BE2C (cell line): ENCODE data around the gene EYS.
"Not testable (repeated sequence)": the region's sequence is repeated elsewhere in the genome, so short reads cannot be mapped to it uniquely, and the experiment has no call there.

ENCODE experiments used
- DNase-seq: peaks from one replicate; pipeline ENCODE4 v3.0.0-alpha.2; 2020
- H3K27me3 ChIP-seq: fragments of 250-450 bp; sonication (Bioruptor Pico); 2 replicates; pipeline ENCODE4 v1.5.1; 2020; ENCODE audit warnings: mild to moderate bottlenecking
- H3K36me3 ChIP-seq: fragments of 250-450 bp; sonication (Bioruptor Pico); 2 replicates; pipeline ENCODE4 v1.5.1; 2020; ENCODE audit warnings: mild to moderate bottlenecking
- H3K4me1 ChIP-seq: fragments of 250-450 bp; sonication (Bioruptor Pico); 2 replicates; pipeline ENCODE4 v1.5.1; 2020
- H3K4me3 ChIP-seq: 2 replicates; pipeline ENCODE4 v1.5.1; 2011; ENCODE audit warnings: low read depth, low read length
- H3K9me3 ChIP-seq: fragments of 250-450 bp; sonication (Bioruptor Pico); 2 replicates; pipeline ENCODE4 v1.5.1; 2020
- TF ChIP-seq, protein P1 (sequence below): IDR thresholded peaks from 2 replicates; pipeline ENCODE4 v1.5.1; 2012; ENCODE audit warnings: mild to moderate bottlenecking, low read depth, low read length

The EYS gene

DNA sequence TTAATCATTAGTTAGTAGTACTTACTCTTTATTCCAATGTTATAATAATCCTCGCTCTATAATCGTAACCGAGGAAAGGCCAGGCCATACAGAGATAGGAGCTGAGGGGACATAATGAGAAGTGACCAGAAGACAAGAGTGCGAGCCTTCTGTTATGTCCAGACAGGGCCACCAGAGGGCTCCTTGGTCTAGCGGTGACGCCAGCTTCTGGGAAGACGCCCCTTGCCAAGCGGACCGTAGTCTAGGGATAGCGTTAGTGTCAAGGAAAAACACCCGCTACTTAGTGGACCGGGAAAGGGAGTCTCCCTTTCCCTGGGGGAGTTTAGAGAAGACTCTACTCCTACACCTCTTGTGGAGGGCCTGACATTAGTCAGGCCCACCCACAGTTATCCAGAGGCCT is 1237.6 kb downstream of the EYS start:
- not testable (repeated sequence) for H3K9me3 ChIP-seq, H3K4me3 ChIP-seq, H3K4me1 ChIP-seq, H3K27me3 ChIP-seq, H3K36me3 ChIP-seq
- peak; percentile 21 for DNase-seq
- TF ChIP-seq, protein P1, sequence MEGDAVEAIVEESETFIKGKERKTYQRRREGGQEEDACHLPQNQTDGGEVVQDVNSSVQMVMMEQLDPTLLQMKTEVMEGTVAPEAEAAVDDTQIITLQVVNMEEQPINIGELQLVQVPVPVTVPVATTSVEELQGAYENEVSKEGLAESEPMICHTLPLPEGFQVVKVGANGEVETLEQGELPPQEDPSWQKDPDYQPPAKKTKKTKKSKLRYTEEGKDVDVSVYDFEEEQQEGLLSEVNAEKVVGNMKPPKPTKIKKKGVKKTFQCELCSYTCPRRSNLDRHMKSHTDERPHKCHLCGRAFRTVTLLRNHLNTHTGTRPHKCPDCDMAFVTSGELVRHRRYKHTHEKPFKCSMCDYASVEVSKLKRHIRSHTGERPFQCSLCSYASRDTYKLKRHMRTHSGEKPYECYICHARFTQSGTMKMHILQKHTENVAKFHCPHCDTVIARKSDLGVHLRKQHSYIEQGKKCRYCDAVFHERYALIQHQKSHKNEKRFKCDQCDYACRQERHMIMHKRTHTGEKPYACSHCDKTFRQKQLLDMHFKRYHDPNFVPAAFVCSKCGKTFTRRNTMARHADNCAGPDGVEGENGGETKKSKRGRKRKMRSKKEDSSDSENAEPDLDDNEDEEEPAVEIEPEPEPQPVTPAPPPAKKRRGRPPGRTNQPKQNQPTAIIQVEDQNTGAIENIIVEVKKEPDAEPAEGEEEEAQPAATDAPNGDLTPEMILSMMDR: peak; percentile 40

DNA sequence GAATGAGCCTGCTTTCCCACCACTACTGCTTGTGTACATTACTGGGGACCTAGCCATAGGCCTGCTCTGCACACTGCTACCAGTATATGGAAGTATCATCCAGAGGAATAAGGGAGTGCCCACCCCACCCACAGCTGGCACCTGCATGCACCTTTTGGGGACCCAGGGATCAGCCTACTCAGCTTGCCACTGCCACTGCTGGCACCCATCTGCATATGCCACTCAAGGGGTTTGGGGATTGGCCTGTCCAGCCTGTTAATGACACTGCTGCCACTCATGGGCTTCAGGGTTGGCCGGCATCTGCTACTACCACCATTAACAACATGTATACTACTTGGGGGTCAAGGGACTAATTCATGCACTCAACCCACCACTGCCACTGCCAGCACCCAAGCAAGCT is 1239.4 kb downstream of the EYS start:
- Histone ChIP-seq H3K4me1 (no peaks in the 10 kb centered on the region), H3K27me3 (no peaks in the 10 kb centered on the region), H3K36me3 (no peaks in the 10 kb centered on the region), H3K9me3 (no peaks in the 10 kb centered on the region), H3K4me3 (no peak overlapping the region)
- TF ChIP-seq, protein P1: no peak
- DNase-seq: no peak

DNA sequence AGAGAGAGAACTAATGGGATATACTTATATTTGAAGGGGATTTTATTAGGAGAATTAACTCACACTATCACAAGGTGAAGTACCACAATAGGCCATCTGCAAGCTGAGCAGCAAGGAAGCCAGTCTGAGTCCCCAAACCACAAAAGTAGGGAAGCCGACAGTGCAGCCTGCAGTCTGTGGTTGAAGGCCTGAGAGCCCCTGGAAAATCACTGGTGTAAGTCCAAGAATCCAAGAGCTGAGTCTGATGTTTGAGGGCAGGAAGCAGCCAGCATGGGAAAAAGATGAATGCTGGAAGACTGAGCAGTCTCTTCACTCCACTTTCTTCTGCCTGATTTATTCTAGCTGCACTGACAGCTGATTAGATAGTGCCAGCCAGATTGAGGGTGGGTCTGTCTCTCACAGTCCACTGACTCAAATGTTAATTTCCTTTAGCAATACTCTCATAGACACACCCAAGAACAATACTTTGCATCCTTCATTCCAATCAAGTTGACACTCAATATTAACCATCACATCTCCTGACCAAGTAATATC is 1247.5 kb downstream of the EYS start:
- no peaks in the 10 kb centered on the region for H3K4me1 ChIP-seq
- no peaks in the 10 kb centered on the region for H3K27me3 ChIP-seq
- H3K9me3 ChIP-seq: no peaks in the 10 kb centered on the region
- no peak for DNase-seq
- TF ChIP-seq, protein P1: no peak
- H3K4me3 ChIP-seq: no peak overlapping the region
- H3K36me3 ChIP-seq: no peaks in the 10 kb centered on the region

DNA sequence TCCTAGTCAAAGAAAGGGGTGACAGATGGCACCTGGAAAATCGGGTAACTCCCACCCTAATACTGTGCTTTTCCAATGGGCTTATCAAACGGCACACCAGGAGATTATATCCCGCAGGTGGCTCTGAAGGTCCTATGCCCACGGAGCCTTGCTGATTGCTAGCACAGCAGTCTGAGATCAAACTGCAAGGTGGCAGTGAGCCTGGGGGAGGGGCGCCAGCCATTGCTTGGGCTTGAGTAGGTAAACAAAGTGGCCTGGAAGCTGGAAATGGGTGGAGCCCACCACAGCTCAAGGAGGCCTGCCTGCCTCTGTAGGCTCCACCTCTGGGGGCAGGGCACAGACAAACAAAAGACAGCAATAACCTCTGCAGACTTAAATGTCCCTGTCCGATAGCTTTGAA is 1258.9 kb downstream of the EYS start:
- not testable (repeated sequence) for H3K4me3 ChIP-seq, H3K9me3 ChIP-seq, H3K36me3 ChIP-seq, DNase-seq, H3K27me3 ChIP-seq, H3K4me1 ChIP-seq

DNA sequence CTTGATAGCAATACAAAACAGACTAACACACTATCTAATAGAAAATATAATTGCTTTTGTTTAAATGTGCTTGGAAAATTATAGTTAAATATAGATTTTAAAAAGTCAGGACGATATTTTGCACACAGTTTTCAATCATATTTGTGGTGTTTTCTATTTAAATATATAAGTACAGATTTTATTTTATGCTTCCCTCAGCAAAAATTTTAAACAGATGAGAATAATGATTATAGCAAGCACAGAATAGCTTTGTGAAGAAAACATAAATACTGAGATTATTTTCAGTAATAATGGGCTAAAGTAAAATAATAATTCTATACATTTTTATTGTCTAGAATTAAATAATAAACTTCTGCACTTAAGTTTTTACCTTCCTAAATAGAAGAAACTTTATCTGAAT is 1262.0 kb downstream of the EYS start:
- DNase-seq: no peak
- no peaks in the 10 kb centered on the region for H3K36me3 ChIP-seq
- no peaks in the 10 kb centered on the region for H3K9me3 ChIP-seq
- H3K27me3 ChIP-seq: no peaks in the 10 kb centered on the region
- H3K4me3 ChIP-seq: no peak overlapping the region
- TF ChIP-seq, protein P1: no peak
- H3K4me1 ChIP-seq: no peaks in the 10 kb centered on the region

DNA sequence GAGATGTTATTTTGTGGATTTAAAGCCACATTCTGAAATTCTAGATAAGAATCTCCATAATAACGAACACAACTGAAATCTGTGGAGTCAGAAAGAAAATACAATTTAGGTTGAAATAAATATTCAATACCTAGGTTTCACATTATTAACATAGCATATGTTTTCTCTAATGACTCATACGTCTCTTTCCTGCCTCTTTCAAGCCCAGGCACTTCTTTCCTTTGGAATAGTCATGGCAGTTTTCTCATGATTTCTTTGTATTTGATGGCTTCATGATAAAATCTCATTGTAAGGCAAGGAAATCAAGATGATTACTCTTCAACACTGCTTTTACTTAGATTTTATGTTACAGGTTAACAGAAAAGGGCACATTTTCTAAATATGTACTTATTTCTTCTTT is 1267.8 kb downstream of the EYS start:
- DNase-seq: no peak
- H3K36me3 ChIP-seq: no peaks in the 10 kb centered on the region
- peaks cover under 1% of the 10 kb centered on the region; the same call in 1 of the 2 replicates for H3K4me1 ChIP-seq
- no peaks in the 10 kb centered on the region for H3K9me3 ChIP-seq
- H3K4me3 ChIP-seq: no peak overlapping the region
- TF ChIP-seq, protein P1: no peak
- H3K27me3 ChIP-seq: no peaks in the 10 kb centered on the region

DNA sequence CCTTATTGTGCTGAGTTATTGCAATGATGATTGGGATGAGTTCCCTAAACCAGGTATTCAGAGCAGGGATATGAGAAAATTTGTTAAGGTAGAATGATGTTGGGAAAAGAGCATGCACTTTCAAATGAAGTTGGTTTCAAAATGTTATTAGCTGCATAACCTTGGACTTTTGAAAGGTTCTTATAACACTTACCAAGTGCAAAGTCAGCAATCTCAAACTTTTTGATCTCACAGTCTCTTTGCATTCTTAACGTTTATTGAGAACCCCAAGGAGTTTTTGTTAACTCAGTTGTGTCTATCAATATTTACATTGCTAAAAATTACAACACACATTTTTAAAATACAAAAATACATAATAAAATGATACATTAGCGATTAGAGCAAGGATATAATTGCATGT is 1269.0 kb downstream of the EYS start:
- no peaks in the 10 kb centered on the region for H3K27me3 ChIP-seq

More for the DNA sequence above, 1269.0 kb downstream of the EYS start:
- Histone ChIP-seq H3K9me3 (no peaks in the 10 kb centered on the region), H3K4me3 (no peak overlapping the region), H3K36me3 (no peaks in the 10 kb centered on the region), H3K4me1 (peaks cover 3% of the 10 kb centered on the region; the same call in 1 of the 2 replicates)
- DNase-seq: no peak
- TF ChIP-seq, protein P1: no peak
